ENCODE results near the gene ANKRD13A. TPM values are rescaled to one million over a fixed set of nuclear protein-coding genes. Genes with fewer than 3 reads are reported as not detected.

The ANKRD13A gene
- total and polyA plus RNA-seq, 2 donors (not counting 1 experiment from before 2014, with no cell fraction given), result 150 to 185 TPM

GRCh38 chr12:109999983-110000505, 814 bp downstream of the ANKRD13A start:
- peaks cover 85% of the 10 kb centered on the region for H3K79me2 ChIP-seq (ENCODE audit: control insufficient read depth, insufficient read depth, low read length)
- H3K4me2 ChIP-seq (replicated peaks; ENCODE audit: low read depth, low read length, poor library complexity, severe bottlenecking), result peak overlapping the region; percentile 84
- no peaks in the 10 kb centered on the region for H3K9me3 ChIP-seq (ENCODE audit: control extremely low read depth in 1 of 3, control insufficient read depth in 2 of 3, insufficient read depth in 1 of 3, low read length in 2 of 3)
- ATAC-seq (ENCODE audit: low read depth), result no peak
- H2AFZ ChIP-seq (ENCODE audit: insufficient read depth, low read depth, low read length, poor library complexity, severe bottlenecking), result peak overlapping the region; percentile 77
- 4% methylated on average over 14 of the region's 17 CpGs for WGBS (ENCODE audit: insufficient coverage)
- Mint-ChIP-seq H3K9me3 (ENCODE audit: insufficient read depth) (no peaks in the 10 kb centered on the region), H3K4me1 (peaks cover 72% of the 10 kb centered on the region), H3K27me3 (no peaks in the 10 kb centered on the region), H3K4me3 (peak overlapping the region; percentile 100), H3K27ac (peak overlapping the region; percentile 98)
- H3K4me3 ChIP-seq (ENCODE audit: control extremely low read depth in 1 of 5, extremely low read depth in 1 of 5, insufficient read depth in 1 of 5, low read depth in 2 of 5, low read length in 4 of 5), result peak overlapping the region; percentile 76 to 93 (median 83)
- CTCF ChIA-PET, result interaction anchor here (6.8 kb wide), 1 partner anchor 12 kb away, joined by 46 read pairs; no protein-coding TSS in a partner anchor
- DNase-seq, result peak; percentile 68
- H3K9ac ChIP-seq (ENCODE audit: low read length), result peak overlapping the region; percentile 78
- H3K27me3 ChIP-seq (replicated peaks in 1 of 4; ENCODE audit: control extremely low read depth in 1 of 4, control insufficient read depth in 3 of 4, insufficient read depth in 4 of 4, low read length in 3 of 4), result no peaks in the 10 kb centered on the region
- intact Hi-C loops (cut with micrococcal nuclease), result loop anchor here (1.0 to 10.0 kb wide), 4 partner anchors 11 to 288 kb away; partner anchors contain the start of genes ATP2A2, FAM222A and GLTP
- peaks cover 20% of the 10 kb centered on the region for H4K20me1 ChIP-seq (ENCODE audit: control insufficient read depth, insufficient read depth, low read length, poor library complexity, severe bottlenecking)
- TF ChIP-seq EZH2 (IDR thresholded peaks at IDR 0.05; ENCODE audit: borderline replicate concordance, insufficient read depth, low read depth, low read length, poor library complexity, severe bottlenecking) (no peak), CTCF (IDR thresholded peaks at IDR 0.05) (no peak)
- peak overlapping the region; percentile 42 to 93 for H3K27ac ChIP-seq (ENCODE audit: low read length in 2 of 2)
- POLR2A ChIA-PET, result interaction anchor here (4.4 kb wide), 1 partner anchor 12 kb away, joined by 32 read pairs; no protein-coding TSS in a partner anchor
- peaks cover 46 to 73% of the 10 kb centered on the region in 2 donors for H3K4me1 ChIP-seq (ENCODE audit: control insufficient read depth in 2 of 2, insufficient read depth in 2 of 2, low read length in 2 of 2)
- peaks cover 6 to 13% of the 10 kb centered on the region in 2 experiments for H3K36me3 ChIP-seq (replicated peaks in 1 of 2; ENCODE audit: control extremely low read depth in 1 of 2, control insufficient read depth in 1 of 2, extremely low read depth in 1 of 2, insufficient read depth in 2 of 2, low read length in 1 of 2)

GRCh38 chr12:110001596-110001995, 2.4 kb downstream of the ANKRD13A start:
- TF ChIP-seq CTCF (IDR thresholded peaks at IDR 0.05) (no peak), EZH2 (IDR thresholded peaks at IDR 0.05; ENCODE audit: borderline replicate concordance, insufficient read depth, low read depth, low read length, poor library complexity, severe bottlenecking) (no peak)
- peaks cover 76% of the 10 kb centered on the region for H3K4me1 Mint-ChIP-seq
- Histone ChIP-seq H3K9ac (ENCODE audit: low read length) (no peak overlapping the region), H2AFZ (ENCODE audit: insufficient read depth, low read depth, low read length, poor library complexity, severe bottlenecking) (no peak overlapping the region), H3K79me2 (ENCODE audit: control insufficient read depth, insufficient read depth, low read length) (peaks cover 85% of the 10 kb centered on the region), H3K27me3 (replicated peaks in 1 of 4; ENCODE audit: control extremely low read depth in 1 of 4, control insufficient read depth in 3 of 4, insufficient read depth in 4 of 4, low read length in 3 of 4) (no peaks in the 10 kb centered on the region), H3K9me3 (ENCODE audit: control extremely low read depth in 1 of 3, control insufficient read depth in 2 of 3, insufficient read depth in 1 of 3, low read length in 2 of 3) (no peaks in the 10 kb centered on the region), H3K4me2 (replicated peaks; ENCODE audit: low read depth, low read length, poor library complexity, severe bottlenecking) (peak overlapping the region; percentile 84), H3K4me1 (ENCODE audit: control insufficient read depth in 2 of 2, insufficient read depth in 2 of 2, low read length in 2 of 2) (peaks cover 54 to 80% of the 10 kb centered on the region in 2 donors), H3K27ac (ENCODE audit: low read length in 2 of 2) (peak overlapping the region in 1 of 2 donors; percentile 50), H4K20me1 (ENCODE audit: control insufficient read depth, insufficient read depth, low read length, poor library complexity, severe bottlenecking) (peaks cover 23% of the 10 kb centered on the region), H3K36me3 (replicated peaks in 1 of 2; ENCODE audit: control extremely low read depth in 1 of 2, control insufficient read depth in 1 of 2, extremely low read depth in 1 of 2, insufficient read depth in 2 of 2, low read length in 1 of 2) (peaks cover 6 to 13% of the 10 kb centered on the region in 2 experiments), H3K4me3 (ENCODE audit: control extremely low read depth in 1 of 5, extremely low read depth in 1 of 5, insufficient read depth in 1 of 5, low read depth in 2 of 5, low read length in 4 of 5) (no peak overlapping the region)
- H3K9me3 Mint-ChIP-seq (ENCODE audit: insufficient read depth), result no peaks in the 10 kb centered on the region
- H3K27ac Mint-ChIP-seq, result peak overlapping the region; percentile 46
- H3K27me3 Mint-ChIP-seq, result no peaks in the 10 kb centered on the region
- no peak for DNase-seq
- POLR2A ChIA-PET, result interaction anchor here (4.4 kb wide), 1 partner anchor 10 kb away, joined by 32 read pairs; no protein-coding TSS in a partner anchor
- intact Hi-C loops (cut with micrococcal nuclease), result no loop called here
- peak overlapping the region; percentile 59 for H3K4me3 Mint-ChIP-seq
- ATAC-seq (ENCODE audit: low read depth), result no peak
- CTCF ChIA-PET, result interaction anchor here (6.8 kb wide), 1 partner anchor 11 kb away, joined by 46 read pairs; no protein-coding TSS in a partner anchor
- no CpG with 5 or more reads among the region's 4 CpGs for WGBS (ENCODE audit: insufficient coverage)
